Measurements from ENCODE around the gene TAS2R5.
"Not testable (repeated sequence)": the region's sequence is repeated elsewhere in the genome, so short reads cannot be mapped to it uniquely, and the experiment has no call there.

Gene TAS2R5, protein sequence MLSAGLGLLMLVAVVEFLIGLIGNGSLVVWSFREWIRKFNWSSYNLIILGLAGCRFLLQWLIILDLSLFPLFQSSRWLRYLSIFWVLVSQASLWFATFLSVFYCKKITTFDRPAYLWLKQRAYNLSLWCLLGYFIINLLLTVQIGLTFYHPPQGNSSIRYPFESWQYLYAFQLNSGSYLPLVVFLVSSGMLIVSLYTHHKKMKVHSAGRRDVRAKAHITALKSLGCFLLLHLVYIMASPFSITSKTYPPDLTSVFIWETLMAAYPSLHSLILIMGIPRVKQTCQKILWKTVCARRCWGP

DNA sequence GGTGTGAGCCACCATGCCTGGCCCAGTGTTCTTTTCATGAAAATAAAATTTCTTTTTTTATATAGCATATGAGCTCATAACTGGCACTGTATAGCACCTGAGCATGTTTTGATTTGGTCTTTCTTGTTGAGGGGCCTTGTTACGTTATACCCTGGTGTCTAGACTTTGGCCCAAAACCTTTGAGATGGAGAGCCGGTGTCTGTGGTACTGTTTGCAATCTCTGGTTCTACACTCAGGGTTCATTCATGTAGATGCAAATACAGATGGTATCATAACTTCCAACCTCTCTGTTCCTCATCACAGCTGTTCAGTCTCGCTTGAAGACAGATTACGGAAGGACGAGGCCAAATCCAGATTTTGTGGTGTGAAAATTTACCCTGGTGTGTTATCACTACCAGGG, at the start of gene TAS2R5:
TAS2R5 (plus strand) TSS at position 301 of the 400 bp plus-strand sequence. CDS start 145 bp downstream, outside the sequence.
- DNase-seq (ENCODE audit: low read depth in 3 of 3): no peak

DNA sequence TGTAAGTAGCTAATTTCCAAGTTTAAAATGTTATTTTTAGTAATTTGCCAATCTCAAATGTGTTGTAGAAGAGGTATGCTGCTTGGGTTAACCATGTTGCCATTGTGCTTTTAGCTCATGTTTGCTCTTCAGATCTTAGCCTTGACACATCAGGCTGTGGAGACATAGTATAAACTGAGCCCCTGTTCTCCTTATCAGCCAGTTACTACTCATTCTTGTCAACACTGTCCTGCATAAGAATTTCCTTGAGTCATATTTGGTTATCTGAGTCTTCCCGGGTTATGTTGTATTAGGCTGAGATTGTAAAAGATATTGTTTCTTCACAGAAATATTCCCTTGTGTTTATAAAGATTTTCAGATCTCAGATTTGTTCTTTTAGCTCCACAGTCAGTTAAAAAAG, 47.8 kb upstream of the TAS2R5 start:
- DNase-seq (ENCODE audit: low read depth in 3 of 3): no peak

DNA sequence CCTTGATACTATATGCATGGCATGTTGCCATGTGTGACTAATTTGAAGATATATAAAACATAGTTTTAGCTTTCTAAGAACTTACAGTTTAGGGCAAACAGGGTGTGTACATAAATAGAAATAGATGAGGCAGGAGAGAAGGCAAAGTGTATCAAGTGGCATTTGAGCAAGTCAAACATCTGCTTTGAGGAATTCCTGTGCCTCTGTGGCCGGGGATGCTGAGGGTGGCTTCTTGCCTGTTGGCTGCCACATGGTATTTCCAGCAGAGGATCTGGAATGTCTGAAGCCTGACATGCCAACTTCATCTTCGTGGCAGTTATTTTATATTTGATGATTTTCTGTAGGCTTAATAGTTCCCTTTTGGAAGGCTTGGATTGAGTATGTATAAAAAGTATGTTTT, 45.9 kb upstream of the TAS2R5 start:
- no peak for DNase-seq (ENCODE audit: low read depth in 3 of 3)

DNA sequence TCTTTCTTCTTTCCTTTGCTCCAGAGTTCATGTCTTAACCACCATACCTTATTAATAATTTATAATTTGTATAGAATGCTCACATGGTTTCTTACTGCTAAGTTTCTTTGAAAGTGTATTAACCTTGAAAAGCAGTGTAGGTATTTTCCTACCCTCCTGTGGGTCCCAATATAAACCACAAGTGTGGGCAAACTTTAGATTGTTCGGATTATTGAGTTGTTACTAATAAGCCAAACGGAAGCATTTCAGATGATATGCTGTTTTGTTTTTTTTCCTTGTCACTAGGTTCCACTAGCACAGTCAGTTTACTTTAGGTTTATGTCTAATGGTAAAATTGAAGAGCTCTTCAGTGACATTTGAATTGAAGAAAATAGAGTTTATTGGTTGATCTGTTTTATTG, 41.6 kb upstream of the TAS2R5 start:
- no peak for DNase-seq (ENCODE audit: low read depth in 3 of 3)

DNA sequence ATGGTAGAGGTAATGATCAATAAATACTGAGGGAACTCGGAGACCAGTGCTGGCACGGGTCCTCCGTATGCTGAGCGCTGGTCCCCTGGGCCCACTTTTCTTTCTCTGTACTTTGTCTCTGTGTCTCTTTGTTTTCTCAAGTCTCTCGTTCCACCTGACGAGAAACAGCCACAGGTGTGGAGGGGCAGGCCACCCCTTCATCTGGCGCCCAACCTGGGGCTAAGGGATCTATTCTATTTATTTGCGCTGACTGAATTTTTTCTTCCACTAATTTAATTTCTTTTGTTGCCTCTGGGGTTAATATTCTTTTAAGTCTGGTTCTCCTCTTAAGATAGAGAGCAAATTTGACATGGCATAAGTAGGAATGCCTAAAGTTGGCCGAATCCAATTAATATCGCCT, 38.1 kb upstream of the TAS2R5 start:
- not testable (repeated sequence) for DNase-seq (ENCODE audit: low read depth in 3 of 3)

DNA sequence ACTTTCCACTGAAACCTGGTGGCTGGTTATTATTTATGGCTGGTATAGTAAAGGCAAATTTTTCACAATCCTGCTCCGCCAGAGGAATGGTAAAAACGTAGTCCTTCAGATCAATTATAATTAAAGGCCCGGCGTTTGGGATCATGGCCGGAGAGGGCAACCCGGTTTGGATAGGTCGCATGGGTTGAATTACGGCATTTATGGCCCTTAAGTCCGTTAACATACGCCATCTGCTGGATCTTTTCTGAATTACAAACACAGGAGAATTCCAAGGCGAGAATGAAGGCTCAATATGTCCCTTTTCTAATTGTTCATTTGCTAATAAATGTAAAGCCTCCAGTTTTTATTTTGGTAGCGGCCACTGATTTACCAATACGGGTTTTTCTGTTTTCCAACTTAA, 37.4 kb upstream of the TAS2R5 start:
- DNase-seq (ENCODE audit: low read depth in 3 of 3): no peak

DNA sequence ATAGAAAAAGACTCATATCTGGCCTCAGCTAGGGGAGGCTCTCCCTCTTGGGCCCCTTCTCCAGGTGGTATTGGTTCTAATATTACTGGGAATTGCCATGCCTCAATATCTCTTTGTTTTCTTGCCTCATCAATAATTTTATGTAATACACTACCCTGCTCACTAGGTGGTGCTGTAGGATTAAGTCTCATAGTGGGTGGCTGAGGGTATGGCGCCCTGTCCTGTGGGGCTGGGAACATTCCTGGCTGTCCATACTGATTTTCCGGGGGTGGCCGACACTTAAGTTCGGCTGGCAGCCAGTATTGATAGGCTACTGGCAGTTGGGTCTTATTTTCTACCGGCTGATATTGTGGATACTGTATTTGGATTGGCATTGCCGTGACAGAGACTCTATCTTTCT, 35.1 kb upstream of the TAS2R5 start:
- DNase-seq (ENCODE audit: low read depth in 3 of 3): no peak

DNA sequence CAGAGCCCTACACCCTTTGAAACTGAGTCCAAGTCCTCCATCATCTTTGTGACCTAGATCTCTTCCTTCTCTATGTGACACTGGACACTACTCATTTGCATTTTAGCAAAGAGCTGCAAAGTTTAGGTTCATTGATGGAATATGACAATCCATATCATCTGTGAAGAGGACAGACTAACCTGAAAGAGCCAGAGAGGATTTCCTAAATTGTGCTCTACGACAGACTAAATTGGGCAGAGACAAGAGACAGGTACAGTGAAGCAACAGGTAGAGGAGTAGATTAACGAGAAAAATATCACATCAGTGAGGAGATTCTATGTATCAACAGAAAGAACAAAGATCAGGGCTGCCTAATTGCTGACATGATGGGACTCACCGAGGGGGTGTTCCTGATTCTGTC, 26.2 kb upstream of the TAS2R5 start, which contains the start of gene TAS2R3:
TAS2R3 (plus strand) TSS at position 301 of the 400 bp plus-strand sequence; CDS start at position 363, 62 bp downstream.
- DNase-seq (ENCODE audit: low read depth in 3 of 3): no peak

DNA sequence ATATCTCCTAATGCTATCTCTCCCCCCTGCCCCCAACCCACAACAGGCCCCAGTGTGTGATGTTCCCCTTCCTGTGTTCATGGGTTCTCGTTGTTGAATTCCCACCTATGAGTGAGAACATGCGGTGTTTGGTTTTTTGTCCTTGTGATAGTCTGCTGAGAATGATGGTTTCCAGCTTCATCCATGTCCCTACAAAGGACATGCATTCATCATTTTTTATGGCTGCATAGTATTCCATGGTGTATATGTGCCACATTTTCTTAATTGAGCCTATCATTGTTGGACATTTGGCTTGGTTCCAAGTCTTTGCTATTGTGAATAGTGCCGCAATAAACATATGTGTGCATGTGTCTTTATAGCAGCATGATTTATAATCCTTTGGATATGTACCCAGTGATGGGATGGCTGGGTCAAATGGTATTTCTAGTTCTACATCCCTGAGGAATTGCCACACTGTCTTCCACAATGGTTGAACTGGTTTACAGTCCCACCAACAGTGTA, 19.9 kb upstream of the TAS2R5 start:
- not testable (repeated sequence) for DNase-seq (ENCODE audit: low read depth in 3 of 3)

DNA sequence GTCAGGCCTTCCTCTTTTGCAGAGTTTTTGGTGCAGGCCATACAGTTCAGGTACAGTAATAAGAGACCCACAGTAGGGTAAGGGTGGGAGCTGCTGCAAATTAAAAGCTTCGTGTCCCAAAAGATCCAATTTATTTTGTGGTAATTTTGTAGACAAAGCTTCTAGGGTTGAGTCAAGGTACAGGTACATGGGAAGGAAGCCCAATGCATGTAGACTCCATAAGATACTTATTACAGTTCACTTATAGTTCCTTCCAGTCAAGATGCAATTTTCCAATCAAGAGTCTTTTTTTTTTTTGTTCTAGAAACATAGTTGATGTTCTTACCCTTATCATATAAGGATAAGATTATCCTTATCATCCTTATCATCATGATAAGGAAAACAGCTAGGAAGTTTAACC, 13.6 kb upstream of the TAS2R5 start, which contains the start of gene TAS2R4:
TAS2R4 (plus strand) TSS at position 301 of the 400 bp plus-strand sequence. CDS start 1,815 bp downstream, outside the sequence.
- no peak for DNase-seq (ENCODE audit: low read depth in 3 of 3)

DNA sequence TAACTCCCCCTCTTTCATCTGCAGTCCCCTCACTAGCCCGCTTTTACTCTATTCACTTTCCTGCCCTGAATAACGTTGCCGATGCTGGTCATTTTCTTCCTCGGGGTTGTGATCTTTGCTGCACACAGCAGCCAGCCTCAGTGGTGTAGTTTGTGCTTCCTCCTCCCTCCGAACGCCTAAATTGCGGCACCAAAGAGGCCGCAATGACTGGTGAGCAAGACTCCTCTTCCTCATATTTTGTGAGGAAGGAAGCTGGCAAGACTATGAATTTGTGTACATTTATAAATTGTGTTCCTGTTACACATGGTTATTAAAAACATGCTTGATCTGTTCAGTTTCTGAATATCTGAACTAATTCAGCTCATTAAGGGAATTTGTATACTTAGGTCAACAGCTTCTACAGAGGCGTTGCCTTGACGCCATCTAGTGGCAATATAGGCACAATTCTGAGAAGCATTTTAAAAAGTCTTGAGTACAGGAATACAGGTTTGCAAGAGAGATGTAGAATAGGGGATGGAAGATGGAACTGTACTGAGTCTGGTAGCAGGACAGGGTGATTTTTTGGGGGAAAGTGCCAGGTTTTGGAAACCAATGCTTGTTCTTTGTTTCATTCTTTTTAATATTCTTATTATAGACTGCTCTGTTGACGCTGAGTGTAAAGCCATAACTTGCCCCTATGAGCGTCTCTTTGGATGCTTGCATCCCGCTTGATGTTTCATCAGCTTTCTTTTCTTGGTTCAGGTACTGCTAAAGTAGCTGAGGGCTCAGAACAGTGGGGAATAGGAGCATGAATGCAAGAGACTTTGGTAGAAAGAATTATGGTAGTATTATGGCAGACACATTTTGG, 4.1 kb upstream of the TAS2R5 start:
- DNase-seq (ENCODE audit: low read depth in 3 of 3): peak in 2 of 3 experiments; percentile 1 to 2

DNA sequence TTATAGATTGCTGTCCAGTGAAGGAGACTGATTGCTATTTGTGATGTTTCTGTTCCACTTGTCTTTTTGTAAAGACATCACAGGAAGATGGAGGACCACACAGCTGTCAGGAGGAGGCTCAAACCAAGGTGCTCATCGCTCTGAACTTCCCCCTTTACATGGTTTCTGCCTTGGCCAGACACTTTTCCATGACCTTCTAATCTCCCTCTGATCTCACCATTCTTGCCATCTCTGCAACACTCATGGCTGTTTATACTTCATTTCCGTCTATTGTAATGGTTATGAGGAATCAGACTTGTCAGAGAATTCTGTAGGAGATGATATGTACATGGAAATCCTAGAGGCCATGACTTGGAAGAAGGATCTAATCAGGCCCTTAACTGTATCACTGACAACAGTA, 1.7 kb upstream of the TAS2R5 start:
- no peak for DNase-seq (ENCODE audit: low read depth in 3 of 3)

DNA sequence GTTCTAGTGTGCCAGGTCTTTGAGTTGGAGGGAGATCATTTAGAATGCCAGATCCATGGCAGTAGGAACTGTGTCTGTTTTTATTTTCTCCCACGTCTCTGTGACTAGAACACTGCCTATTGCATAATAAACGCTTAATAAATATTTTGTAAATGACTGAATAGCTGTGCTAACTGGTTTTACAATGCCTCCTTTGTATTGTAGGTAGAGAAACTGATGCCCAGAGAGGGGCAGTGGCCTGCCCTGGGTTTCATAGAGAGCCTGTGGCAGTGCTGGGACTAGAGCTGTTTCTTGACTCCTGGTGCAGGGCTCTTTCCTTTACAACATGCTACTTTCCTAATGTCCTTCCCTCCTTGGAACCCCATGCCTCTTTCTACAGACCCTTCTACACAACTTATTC, 2.5 kb downstream of the TAS2R5 start:
- no peak for DNase-seq (ENCODE audit: low read depth in 3 of 3)

DNA sequence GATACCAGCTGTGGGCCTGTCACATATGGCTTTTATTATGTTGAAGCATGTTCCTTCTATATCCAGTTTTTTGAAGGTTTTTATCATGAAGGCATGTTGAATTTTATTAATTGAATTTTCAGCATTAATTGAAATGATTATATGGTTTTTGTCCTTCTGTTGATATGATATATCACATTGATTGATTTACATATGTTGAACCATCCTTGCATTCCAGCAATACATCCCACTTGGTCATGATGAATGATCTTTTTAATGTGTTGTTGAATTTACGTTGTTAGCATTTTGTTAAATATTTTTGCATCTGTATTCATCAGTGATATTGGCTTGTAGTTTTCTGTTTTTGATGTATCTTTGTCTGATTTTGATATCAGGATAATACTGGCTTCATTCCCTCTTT, 30.1 kb downstream of the TAS2R5 start:
- DNase-seq (ENCODE audit: low read depth in 3 of 3): no peak

DNA sequence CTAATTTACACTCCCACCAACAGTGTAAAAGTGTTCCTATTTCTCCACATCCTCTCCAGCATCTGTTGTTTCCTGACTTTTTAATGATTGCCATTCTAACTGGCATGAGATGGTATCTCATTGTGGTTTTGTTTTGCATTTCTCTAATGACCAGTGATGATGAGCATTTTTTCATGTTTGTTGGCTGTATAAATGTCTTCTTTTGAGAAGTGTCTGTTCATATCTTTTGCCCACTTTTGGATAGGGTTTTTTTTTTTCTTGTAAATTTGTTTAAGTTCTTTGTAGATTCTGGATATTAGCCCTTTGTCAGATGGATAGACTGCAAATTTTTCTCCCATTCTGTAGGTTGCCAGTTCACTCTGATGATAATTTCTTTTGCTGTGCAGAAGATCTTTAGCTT, 32.4 kb downstream of the TAS2R5 start:
- not testable (repeated sequence) for DNase-seq (ENCODE audit: low read depth in 3 of 3)

DNA sequence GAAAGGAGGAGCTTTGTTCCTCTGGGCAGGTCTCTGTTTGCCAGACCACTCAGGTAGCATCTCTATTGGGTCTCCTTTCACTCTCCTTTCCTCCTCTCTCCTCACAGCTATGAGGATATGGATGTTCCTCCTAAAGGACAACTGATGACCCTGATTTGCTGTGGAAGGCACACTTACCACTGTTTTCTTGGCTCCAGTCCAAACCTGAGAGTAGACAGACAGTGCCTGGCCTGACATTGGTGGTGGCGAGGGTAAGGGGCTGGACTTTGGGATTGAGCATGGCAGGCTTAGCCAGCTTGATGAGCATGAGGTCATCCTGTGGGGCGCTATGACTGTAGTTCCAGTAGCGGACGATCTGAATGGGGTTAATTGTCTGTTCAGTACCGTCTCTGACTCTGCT, 47.7 kb downstream of the TAS2R5 start:
- no peak for DNase-seq (ENCODE audit: low read depth in 3 of 3)

DNA sequence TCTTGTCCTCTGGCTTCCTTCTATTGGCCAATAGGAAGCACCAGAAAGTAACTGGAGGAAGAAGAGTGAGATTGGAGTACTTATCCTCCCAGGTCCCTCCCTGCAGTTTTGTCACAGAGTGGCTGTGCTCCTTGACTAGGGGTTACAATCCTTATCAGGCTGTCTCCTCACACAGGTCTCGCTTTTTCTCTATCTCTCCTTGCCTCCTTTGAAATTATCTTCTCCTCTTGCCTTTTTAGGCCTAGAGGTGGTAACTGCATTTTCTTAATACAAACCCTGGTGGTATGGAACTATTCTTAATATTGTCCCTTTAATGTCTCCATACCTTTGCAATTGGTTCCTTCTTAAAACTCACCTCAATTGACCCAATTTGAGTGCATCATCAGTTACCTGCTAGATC, 48.6 kb downstream of the TAS2R5 start:
- DNase-seq (ENCODE audit: low read depth in 3 of 3): no peak

DNA sequence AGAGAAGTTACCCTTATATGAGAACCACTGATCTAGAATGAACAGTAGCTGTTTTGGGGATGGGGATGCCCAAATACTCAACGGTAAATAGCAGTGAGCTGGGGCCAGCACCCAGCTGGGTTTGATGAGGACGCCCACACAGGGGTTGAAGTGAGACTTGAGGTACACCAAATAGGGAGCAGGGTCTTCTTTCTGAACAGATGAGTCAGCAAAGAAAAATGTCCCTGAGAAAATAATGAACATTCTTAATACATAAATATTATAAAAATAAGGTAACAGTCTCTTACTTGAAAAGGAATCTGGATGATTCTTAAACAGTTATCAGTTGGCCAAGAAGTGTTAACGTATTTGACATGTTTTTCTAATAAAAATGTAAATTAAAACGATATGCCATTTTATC, 49.2 kb downstream of the TAS2R5 start:
- no peak for DNase-seq (ENCODE audit: low read depth in 3 of 3)

DNA sequence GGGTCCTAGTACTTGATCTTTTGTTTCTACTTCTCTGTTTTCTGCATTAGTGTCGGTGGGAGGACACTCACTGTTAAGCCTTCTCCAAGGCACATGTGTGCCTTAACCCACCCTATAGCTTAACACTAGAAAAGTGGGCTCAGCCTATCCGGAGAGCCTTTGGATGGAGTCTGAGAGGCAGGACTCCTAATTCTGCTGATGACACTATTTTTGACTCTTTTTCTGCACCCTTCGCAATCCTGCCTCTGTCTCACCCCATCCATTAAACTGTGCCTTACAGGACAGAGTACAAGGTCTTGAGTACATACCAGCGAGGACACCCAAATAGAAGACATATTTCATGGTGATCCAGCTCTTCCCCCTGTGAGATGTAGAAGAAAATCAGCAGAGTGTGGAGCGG, 50.7 kb downstream of the TAS2R5 start:
- no peak for DNase-seq (ENCODE audit: low read depth in 3 of 3)

Measured in stimulated activated CD4-positive, alpha-beta T cell treated with anti-CD3 and anti-CD28 coated beads, TNF-alpha, amount 100 ng/mL, for 4 hours (primary cell).